SK-N-SH treated with all-trans-retinoic acid at 6 μM for 48 hours (cell line): ENCODE results near the gene ABCC3.

Source experiments
- ATAC-seq: fragments of 200-7000 bp; cut with Tn5 transposase; 3 replicates; pipeline ENCODE4 v1.9.1; 2020; ENCODE audit warnings: mild to moderate bottlenecking, moderate library complexity
- ARNTL ChIP-seq: fragments of 450-650 bp; formaldehyde crosslinking; IDR thresholded peaks from 2 replicates; pipeline ENCODE4 v1.5.0; 2020; ENCODE audit warnings: low read depth, mild to moderate bottlenecking, moderate library complexity, borderline replicate concordance
- BACH2 ChIP-seq: fragments of 250-450 bp; sonication (Bioruptor Pico); IDR thresholded peaks from 2 replicates; pipeline ENCODE4 v1.9.0; 2021; ENCODE audit warnings: mild to moderate bottlenecking, borderline replicate concordance
- CSRNP3 ChIP-seq: fragments of 250-450 bp; sonication (Bioruptor Pico); IDR thresholded peaks from 2 replicates; pipeline ENCODE4 v1.5.1; 2021; ENCODE audit warnings: mild to moderate bottlenecking, moderate library complexity
- ESRRG ChIP-seq: fragments of 250-450 bp; sonication (Bioruptor Pico); IDR thresholded peaks from 2 replicates; pipeline ENCODE4 v1.6.1; 2021; ENCODE audit warnings: mild to moderate bottlenecking
- GLIS3 ChIP-seq: fragments of 250-450 bp; sonication (Bioruptor Pico); IDR thresholded peaks from 2 replicates; pipeline ENCODE4 v1.5.0; 2020; ENCODE audit warnings: mild to moderate bottlenecking, moderate library complexity
- ISL1 ChIP-seq: fragments of 250-450 bp; sonication (Bioruptor Pico); IDR thresholded peaks from 2 replicates; pipeline ENCODE4 v2.1.2; 2022; ENCODE audit warnings: mild to moderate bottlenecking, moderate library complexity
- OSR1 ChIP-seq: fragments of 250-450 bp; sonication (Bioruptor Pico); IDR thresholded peaks from 2 replicates; pipeline ENCODE4 v1.8.0; 2022; ENCODE audit warnings: moderate library complexity, mild to moderate bottlenecking, inconsistent platforms
- PATZ1 ChIP-seq: fragments of 250-450 bp; sonication (Bioruptor Pico); IDR thresholded peaks from 2 replicates; pipeline ENCODE4 v1.8.0; 2020; ENCODE audit warnings: mild to moderate bottlenecking, moderate library complexity, borderline replicate concordance
- POU6F1 ChIP-seq: fragments of 250-450 bp; sonication (Bioruptor Pico); IDR thresholded peaks from 2 replicates; pipeline ENCODE4 v1.8.0; 2021; ENCODE audit warnings: low read depth, mild to moderate bottlenecking, moderate library complexity, borderline replicate concordance
- PPARA ChIP-seq: fragments of 250-450 bp; sonication (Bioruptor Pico); IDR thresholded peaks from 2 replicates; pipeline ENCODE4 v1.5.0; 2020; ENCODE audit warnings: mild to moderate bottlenecking, borderline replicate concordance
- RARB ChIP-seq: fragments of 250-450 bp; sonication (Bioruptor Pico); IDR thresholded peaks from 2 replicates; pipeline ENCODE4 v1.8.0; 2021; ENCODE audit warnings: mild to moderate bottlenecking, moderate library complexity
- SNAI2 ChIP-seq: fragments of 250-450 bp; sonication (Bioruptor Pico); IDR thresholded peaks from 2 replicates; pipeline ENCODE4 v1.5.0; 2020; ENCODE audit warnings: mild to moderate bottlenecking, moderate library complexity
- TCF4 ChIP-seq: fragments of 250-450 bp; sonication (Bioruptor Pico); IDR thresholded peaks from 2 replicates; pipeline ENCODE4 v1.8.0; 2021; ENCODE audit warnings: mild to moderate bottlenecking, moderate library complexity, borderline replicate concordance
- TOX ChIP-seq: fragments of 250-450 bp; sonication (Bioruptor Pico); IDR thresholded peaks from 2 replicates; pipeline ENCODE4 v1.8.0; 2021; ENCODE audit warnings: mild to moderate bottlenecking, moderate library complexity, borderline replicate concordance
- TSHZ2 ChIP-seq: fragments of 250-450 bp; sonication (Bioruptor Pico); IDR thresholded peaks from 2 replicates; pipeline ENCODE4 v1.5.0; 2020; ENCODE audit warnings: mild to moderate bottlenecking, moderate library complexity
- ZC3H10 ChIP-seq: fragments of 250-450 bp; sonication (Bioruptor Pico); IDR thresholded peaks from 2 replicates; pipeline ENCODE4 v1.5.1; 2021; ENCODE audit warnings: mild to moderate bottlenecking, moderate library complexity
- ZFP3 ChIP-seq: fragments of 250-450 bp; sonication (Bioruptor Pico); IDR thresholded peaks from 2 replicates; pipeline ENCODE4 v1.5.0; 2020; ENCODE audit warnings: mild to moderate bottlenecking, moderate library complexity
- ZFP30 ChIP-seq: fragments of 450-650 bp; formaldehyde crosslinking; IDR thresholded peaks from 2 replicates; pipeline ENCODE4 v1.5.0; 2022; ENCODE audit warnings: mild to moderate bottlenecking, moderate library complexity
- ZNF565 ChIP-seq: fragments of 450-650 bp; formaldehyde crosslinking; conservative IDR thresholded peaks from 2 replicates; pipeline ENCODE4 v1.5.0; 2020; ENCODE audit warnings: low read depth, mild to moderate bottlenecking, moderate library complexity
- ZNF70 ChIP-seq: fragments of 450-650 bp; formaldehyde crosslinking; IDR thresholded peaks from 2 replicates; pipeline ENCODE4 v1.5.0; 2020; ENCODE audit warnings: mild to moderate bottlenecking, moderate library complexity
- ZNF8 ChIP-seq: fragments of 450-650 bp; formaldehyde crosslinking; IDR thresholded peaks from 2 replicates; pipeline ENCODE4 v1.5.0; 2020; ENCODE audit warnings: mild to moderate bottlenecking, moderate library complexity

The ABCC3 gene

GRCh38 chr17:50598487-50598886, 36.2 kb upstream of the ABCC3 start:
- TF ChIP-seq CSRNP3 (CRISPR knock-in tag): no peak
- no peak for TF ChIP-seq ESRRG
- TF ChIP-seq TCF4 (CRISPR knock-in tag): no peak
- TF ChIP-seq ARNTL (CRISPR knock-in tag): no peak
- no peak for TF ChIP-seq ZFP30 (CRISPR knock-in tag)
- ATAC-seq: no peak

GRCh38 chr17:50599606-50600005, 35.1 kb upstream of the ABCC3 start:
- TF ChIP-seq ZFP3 (CRISPR knock-in tag) (no peak), ZNF70 (CRISPR knock-in tag) (no peak), POU6F1 (CRISPR knock-in tag) (no peak), OSR1 (no peak), RARB (CRISPR knock-in tag) (no peak), ZNF565 (no peak), ZFP30 (CRISPR knock-in tag) (no peak), PPARA (no peak), ZC3H10 (CRISPR knock-in tag) (no peak), BACH2 (CRISPR knock-in tag) (no peak), PATZ1 (CRISPR knock-in tag) (no peak), SNAI2 (CRISPR knock-in tag) (no peak), ISL1 (no peak)
- TF ChIP-seq, all 23 proteins: peak for 0

GRCh38 chr17:50601823-50602375, 32.8 kb upstream of the ABCC3 start:
- ATAC-seq: no peak; the same call in 2 of the 3 replicates
- no peak for TF ChIP-seq GLIS3 (CRISPR knock-in tag)
- peak; percentile 25; the same call in 1 of the 2 replicates for TF ChIP-seq TCF4 (CRISPR knock-in tag)

More at GRCh38 chr17:50599606-50600005, 35.1 kb upstream of the ABCC3 start:
- no peak for ATAC-seq

- ATAC-seq: no peak
- TF ChIP-seq CSRNP3 (CRISPR knock-in tag): no peak
- no peak for TF ChIP-seq TCF4 (CRISPR knock-in tag)
- no peak for TF ChIP-seq PATZ1 (CRISPR knock-in tag)
- TF ChIP-seq TSHZ2 (CRISPR knock-in tag): no peak
- no peak for TF ChIP-seq TOX
- TF ChIP-seq ZNF8 (CRISPR knock-in tag): no peak
Measured at GRCh38 chr17:50602836-50603235, 31.8 kb upstream of the ABCC3 start.
